ENCODE measurements around the gene SYNE1. TPM values are rescaled to one million over a fixed set of nuclear protein-coding genes. Genes with fewer than 3 reads are reported as not detected.

The SYNE1 gene
- total and polyA plus RNA-seq, 2 of the 8 experiments (the other 6 are each of a cell fraction or from before 2014, with no cell fraction given), result 2.8 to 5.5 TPM

DNA sequence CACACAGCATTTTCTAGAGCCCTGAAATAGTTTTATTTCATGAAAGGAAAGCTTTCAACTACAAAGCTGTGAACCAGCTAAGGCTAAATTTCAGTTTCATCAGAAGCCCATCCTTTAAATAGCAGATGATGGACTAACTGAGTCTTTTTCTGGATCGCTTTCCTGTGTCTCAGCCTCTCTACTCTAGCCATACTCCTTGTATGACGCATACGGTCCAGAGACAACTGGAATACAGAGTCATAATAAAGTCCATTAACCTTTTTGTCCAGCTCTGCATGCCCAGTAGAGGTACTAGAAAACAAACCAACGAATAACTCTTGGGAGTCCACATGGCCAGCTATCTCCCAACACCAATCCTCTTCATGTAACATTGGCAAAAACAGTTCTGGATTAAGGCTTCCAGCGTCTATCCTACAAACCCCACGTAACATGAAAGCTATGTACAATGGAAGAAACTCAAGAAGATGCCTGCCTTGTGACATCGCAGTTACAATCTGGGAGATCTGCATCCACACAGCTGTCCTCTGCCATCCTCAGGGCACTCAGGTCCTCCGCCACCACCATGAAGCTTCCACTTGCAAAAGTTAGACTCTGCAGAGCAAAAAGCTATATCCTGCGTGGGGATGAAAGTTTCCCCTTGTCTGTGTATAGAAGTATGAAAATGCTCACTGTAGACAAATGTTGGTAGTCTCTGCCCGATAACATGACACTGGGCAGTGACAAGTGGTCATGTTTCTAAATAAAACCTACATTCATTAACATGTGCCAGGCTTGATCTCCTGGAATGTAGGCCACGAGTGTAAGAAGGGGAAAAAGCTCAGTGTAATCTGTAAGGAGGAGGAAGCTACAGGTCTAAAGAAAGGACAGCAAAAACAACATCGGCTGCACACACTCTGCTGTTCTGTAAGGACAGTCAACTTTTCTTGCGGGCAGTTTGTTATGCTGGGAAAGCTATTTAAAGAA, 469.2 kb downstream of the SYNE1 start:
- no peak for FAIRE-seq

More for the DNA sequence above, 469.2 kb downstream of the SYNE1 start:
- Histone ChIP-seq H3K4me3 (ENCODE audit: extremely low read depth in 1 of 4, insufficient read depth in 2 of 4, low read depth in 3 of 4, low read length in 4 of 4) (no peak overlapping the region), H4K91ac (replicated peaks; ENCODE audit: insufficient read length, low read length) (no peak overlapping the region), H4K20me1 (replicated peaks in 1 of 2; ENCODE audit: control insufficient read depth in 1 of 2, insufficient read depth in 2 of 2, low read length in 2 of 2) (no peaks in the 10 kb centered on the region), H2AK5ac (ENCODE audit: low read depth, low read length) (no peak overlapping the region), H4K5ac (ENCODE audit: insufficient read length, low read depth, low read length) (no peak overlapping the region), H3K36me3 (ENCODE audit: control insufficient read depth in 2 of 4, insufficient read depth in 4 of 4, low read length in 3 of 4) (no peaks in the 10 kb centered on the region), H3K18ac (ENCODE audit: extremely low read depth, low read length) (no peak overlapping the region), H3K9me3 (ENCODE audit: insufficient read depth in 2 of 2, low read depth in 1 of 2, low read length in 1 of 2) (no peaks in the 10 kb centered on the region), H2BK20ac (ENCODE audit: low read length) (no peak overlapping the region), H2BK15ac (ENCODE audit: low read length) (no peak overlapping the region), H3K4me1 (replicated peaks in 1 of 4; ENCODE audit: control insufficient read depth in 3 of 4, insufficient read depth in 4 of 4, low read length in 3 of 4) (peaks cover 0 to 7% (median 0%) of the 10 kb centered on the region in 4 experiments; a peak in 1 of 7 replicates), H3K56ac (replicated peaks; ENCODE audit: insufficient read length, low read depth, low read length) (no peak overlapping the region), H2BK5ac (ENCODE audit: low read depth, low read length) (no peak overlapping the region), H3K4ac (replicated peaks; ENCODE audit: insufficient read length, low read depth, low read length) (no peak overlapping the region), H3K79me1 (ENCODE audit: low read depth, low read length) (no peaks in the 10 kb centered on the region), H3K14ac (ENCODE audit: insufficient read length) (no peak overlapping the region), H2BK12ac (ENCODE audit: low read depth, low read length) (no peak overlapping the region), H3K79me2 (ENCODE audit: control insufficient read depth in 1 of 2, insufficient read depth in 2 of 2, low read length in 2 of 2) (no peaks in the 10 kb centered on the region), H4K8ac (ENCODE audit: extremely low read depth, insufficient read depth, low read length) (no peak overlapping the region), H3K9ac (replicated peaks in 1 of 4; ENCODE audit: extremely low read depth in 1 of 4, low read depth in 3 of 4, low read length in 3 of 4) (no peak overlapping the region; a peak in 1 of 7 replicates), H2BK120ac (replicated peaks; ENCODE audit: low read depth, low read length) (no peak overlapping the region), H3K23ac (ENCODE audit: insufficient read length) (no peak overlapping the region), H2AFZ (ENCODE audit: low read length) (no peak overlapping the region), H3K27ac (ENCODE audit: low read depth, low read length) (no peak overlapping the region), H3K23me2 (ENCODE audit: low read depth, low read length) (no peaks in the 10 kb centered on the region), H3K27me3 (replicated peaks in 1 of 4; ENCODE audit: control insufficient read depth in 3 of 4, extremely low read depth in 1 of 4, insufficient read depth in 3 of 4, low read length in 3 of 4) (no peaks in the 10 kb centered on the region), H3K4me2 (ENCODE audit: insufficient read depth in 1 of 2, low read depth in 2 of 2, low read length in 2 of 2) (no peak overlapping the region)
- 92% methylated on average over 13 of the region's 13 CpGs; no CpG with 5 or more reads in 1 of the 2 experiments for WGBS, 2 experiments (ENCODE audit: extremely low coverage in 1 of 2, insufficient coverage in 1 of 2, insufficient read length in 1 of 2, insufficient replicate concordance in 2 of 2, low coverage in 1 of 2, low lambda C conversion rate in 2 of 2, missing lambda C conversion rate in 1 of 2)
- CTCF ChIA-PET (ENCODE audit: partially characterized antibody), result interaction anchor here (0.6 to 1.4 kb wide), 5 partner anchors 14 to 531 kb away, joined by 3 to 5 read pairs (median 3); no protein-coding TSS in a partner anchor
- TF ChIP-seq, protein P1, sequence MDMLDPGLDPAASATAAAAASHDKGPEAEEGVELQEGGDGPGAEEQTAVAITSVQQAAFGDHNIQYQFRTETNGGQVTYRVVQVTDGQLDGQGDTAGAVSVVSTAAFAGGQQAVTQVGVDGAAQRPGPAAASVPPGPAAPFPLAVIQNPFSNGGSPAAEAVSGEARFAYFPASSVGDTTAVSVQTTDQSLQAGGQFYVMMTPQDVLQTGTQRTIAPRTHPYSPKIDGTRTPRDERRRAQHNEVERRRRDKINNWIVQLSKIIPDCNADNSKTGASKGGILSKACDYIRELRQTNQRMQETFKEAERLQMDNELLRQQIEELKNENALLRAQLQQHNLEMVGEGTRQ (IDR thresholded peaks at IDR 0.05; ENCODE audit: low read length), result no peak
- TF ChIP-seq POLR2AphosphoS5 (IDR thresholded peaks at IDR 0.05; ENCODE audit: low read depth, low read length), result no peak
- TF ChIP-seq RFX5 (IDR thresholded peaks at IDR 0.05; ENCODE audit: borderline replicate concordance, low read depth, low read length), result no peak
- TF ChIP-seq, protein P2, sequence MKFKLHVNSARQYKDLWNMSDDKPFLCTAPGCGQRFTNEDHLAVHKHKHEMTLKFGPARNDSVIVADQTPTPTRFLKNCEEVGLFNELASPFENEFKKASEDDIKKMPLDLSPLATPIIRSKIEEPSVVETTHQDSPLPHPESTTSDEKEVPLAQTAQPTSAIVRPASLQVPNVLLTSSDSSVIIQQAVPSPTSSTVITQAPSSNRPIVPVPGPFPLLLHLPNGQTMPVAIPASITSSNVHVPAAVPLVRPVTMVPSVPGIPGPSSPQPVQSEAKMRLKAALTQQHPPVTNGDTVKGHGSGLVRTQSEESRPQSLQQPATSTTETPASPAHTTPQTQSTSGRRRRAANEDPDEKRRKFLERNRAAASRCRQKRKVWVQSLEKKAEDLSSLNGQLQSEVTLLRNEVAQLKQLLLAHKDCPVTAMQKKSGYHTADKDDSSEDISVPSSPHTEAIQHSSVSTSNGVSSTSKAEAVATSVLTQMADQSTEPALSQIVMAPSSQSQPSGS (IDR thresholded peaks at IDR 0.05; ENCODE audit: low read length), result no peak
- no peak for DNase-seq (ENCODE audit: low read depth in 1 of 2, low spot score in 2 of 2)
- POLR2A ChIA-PET (ENCODE audit: partially characterized antibody), result no interaction called here

Data from H1 (cell line).